Fibroblast of villous mesenchyme (primary cell): ENCODE results near the gene PRR33. TPM values are rescaled to one million over a fixed set of nuclear protein-coding genes. Genes with fewer than 3 reads are reported as not detected.

Experiments
- DNase-seq: peaks from one replicate; pipeline ENCODE4 v3.0.0-alpha.2; 2010; ENCODE audit warnings: low read depth
- H3K4me3 ChIP-seq: 2 replicates; pipeline ENCODE4 v1.5.1; 2011; ENCODE audit warnings: low read depth, mild to moderate bottlenecking, low read length
- total RNA-seq: library from RNA; depleted of rRNA; stranded (reverse); fragments of >200 nt; gene quantifications from 2 replicates; pipeline ENCODE4 v1.2.3, GENCODE V29; 2012
- TF ChIP-seq, protein P1 (sequence below): IDR thresholded peaks from 2 replicates; pipeline ENCODE4 v1.5.1; 2012; ENCODE audit warnings: low read depth, mild to moderate bottlenecking, low read length; ENCODE audit not compliant: insufficient read depth

PRR33 gene
- total RNA-seq, 1 donor = not detected

DNA sequence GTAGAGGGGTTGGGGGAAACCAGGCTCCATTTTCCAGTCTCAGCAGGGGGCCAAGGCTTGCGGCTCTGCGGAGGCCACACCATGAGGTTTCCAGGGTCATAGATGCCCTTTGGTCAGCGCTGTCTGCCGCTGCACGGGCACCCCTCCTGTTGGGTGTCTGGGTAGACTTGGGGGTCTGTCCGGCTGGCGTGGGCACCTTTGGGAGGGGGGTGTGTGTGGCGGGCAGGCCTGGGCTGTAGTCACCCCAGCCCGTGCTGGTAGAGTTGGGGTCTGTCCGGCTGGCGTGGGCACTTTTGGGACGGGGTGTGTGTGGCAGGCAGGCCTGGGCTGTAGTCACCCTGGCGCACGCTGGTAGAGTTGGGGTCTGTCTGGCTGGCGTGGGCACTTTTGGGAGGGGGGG, 20.2 kb downstream of the PRR33 start:
- peak overlapping the region; percentile 52 for H3K4me3 ChIP-seq
- no peak for DNase-seq
- TF ChIP-seq, protein P1, sequence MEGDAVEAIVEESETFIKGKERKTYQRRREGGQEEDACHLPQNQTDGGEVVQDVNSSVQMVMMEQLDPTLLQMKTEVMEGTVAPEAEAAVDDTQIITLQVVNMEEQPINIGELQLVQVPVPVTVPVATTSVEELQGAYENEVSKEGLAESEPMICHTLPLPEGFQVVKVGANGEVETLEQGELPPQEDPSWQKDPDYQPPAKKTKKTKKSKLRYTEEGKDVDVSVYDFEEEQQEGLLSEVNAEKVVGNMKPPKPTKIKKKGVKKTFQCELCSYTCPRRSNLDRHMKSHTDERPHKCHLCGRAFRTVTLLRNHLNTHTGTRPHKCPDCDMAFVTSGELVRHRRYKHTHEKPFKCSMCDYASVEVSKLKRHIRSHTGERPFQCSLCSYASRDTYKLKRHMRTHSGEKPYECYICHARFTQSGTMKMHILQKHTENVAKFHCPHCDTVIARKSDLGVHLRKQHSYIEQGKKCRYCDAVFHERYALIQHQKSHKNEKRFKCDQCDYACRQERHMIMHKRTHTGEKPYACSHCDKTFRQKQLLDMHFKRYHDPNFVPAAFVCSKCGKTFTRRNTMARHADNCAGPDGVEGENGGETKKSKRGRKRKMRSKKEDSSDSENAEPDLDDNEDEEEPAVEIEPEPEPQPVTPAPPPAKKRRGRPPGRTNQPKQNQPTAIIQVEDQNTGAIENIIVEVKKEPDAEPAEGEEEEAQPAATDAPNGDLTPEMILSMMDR = no peak

DNA sequence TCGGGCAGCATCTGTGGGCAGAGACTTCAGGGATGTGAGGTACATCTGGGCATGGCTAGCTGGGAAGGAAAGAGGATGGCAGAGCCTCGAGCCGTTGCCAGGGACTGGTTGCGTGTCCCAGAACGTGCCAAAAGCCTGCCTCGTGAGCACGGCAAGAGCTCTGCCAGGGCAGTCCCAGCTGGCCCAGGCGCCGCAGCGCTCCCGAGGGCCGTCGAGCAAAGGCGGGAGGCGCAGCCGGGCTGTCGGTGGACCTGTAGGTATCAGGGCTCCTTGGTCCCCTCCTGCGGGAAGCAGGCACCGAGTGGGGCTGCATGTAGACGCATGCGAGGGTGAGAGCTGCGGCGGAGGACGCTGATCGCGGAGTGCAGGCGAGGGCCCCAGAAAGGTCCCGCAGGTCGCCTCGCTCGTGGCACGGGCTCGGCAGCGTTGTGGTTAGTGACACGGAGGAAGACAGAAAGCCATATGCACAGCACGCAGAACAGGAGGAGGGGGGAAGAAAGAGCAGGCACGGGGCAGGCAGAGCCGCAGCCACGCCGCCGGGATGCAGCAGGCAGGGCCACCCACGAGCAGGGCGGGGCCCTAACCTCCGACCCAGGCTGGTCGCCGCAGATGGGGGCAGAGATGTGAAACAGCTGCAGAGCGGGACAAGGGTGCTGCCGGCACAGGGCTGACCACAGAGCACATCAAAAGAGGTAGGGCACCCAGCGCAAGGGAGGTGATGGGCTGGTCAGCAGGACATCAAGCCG, 20.8 kb downstream of the PRR33 start:
- peak; percentile 66 for DNase-seq
- TF ChIP-seq, protein P1 = no peak
- peak overlapping the region; percentile 52 for H3K4me3 ChIP-seq

DNA sequence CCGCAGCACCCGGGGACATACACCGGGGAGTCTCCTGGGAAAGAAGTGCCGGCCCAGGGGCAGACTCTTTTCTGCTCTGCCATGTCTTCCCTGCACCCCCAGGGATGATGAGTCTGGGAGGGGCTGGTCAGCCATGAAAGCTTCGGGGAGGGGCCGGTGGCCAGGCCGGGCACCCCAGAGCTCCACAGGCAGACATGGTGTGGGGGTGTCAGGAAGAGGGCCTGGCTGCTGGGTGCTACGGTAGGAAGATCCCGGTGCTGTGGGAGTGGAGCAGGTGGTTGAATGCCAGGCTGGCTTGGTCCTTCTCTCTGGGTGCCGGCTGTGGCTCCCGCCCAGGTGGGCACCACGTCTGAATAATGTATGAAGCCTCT, 21.4 kb downstream of the PRR33 start:
- DNase-seq = no peak
- H3K4me3 ChIP-seq = no peak overlapping the region
- TF ChIP-seq, protein P1 = no peak

DNA sequence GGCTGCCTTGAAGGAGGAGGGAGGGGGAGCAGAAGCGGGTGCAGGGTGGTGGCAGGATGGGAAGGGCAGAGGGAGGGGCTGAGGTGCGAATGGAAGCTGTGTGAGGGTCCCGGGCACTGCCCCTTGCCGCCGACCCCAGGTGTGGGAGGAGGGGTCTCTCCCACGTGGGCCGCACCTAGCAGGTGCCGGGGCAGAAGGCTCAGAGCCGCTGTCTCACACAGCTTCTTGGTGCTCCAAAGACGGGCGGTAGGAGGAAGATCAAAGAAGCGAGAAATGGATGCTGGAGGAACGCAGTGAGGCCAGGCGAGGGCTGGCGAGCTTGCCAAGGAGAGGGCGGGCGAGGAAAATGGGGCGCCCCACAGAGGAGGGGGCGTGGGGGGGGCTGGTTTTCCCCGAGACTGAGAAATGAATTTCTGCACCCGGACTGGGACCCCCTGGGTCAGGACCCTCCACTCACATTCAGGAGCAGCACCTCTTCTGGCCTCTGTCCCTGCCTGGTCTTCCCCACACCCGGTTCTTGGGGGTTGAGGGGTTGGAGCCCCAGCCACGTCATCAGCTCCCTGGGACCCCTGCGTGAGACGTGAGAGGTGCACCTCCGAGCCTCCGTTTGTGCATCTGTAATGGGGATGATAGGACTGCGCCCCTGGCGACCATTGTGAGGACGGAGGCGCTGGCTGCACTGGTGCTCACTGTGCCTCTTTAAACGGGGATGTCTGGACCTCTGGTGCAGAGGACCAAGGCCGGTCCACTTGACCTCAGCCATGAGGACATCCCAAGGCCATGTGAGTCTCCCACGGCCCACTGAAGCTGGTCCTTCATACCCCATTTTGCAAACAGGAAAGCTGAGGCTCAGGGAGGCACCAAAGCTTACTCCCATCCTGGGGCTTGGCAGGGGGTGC, 22.0 kb downstream of the PRR33 start:
- TF ChIP-seq, protein P1 = peak; percentile 19
- DNase-seq = no peak
- H3K4me3 ChIP-seq = peak overlapping the region; percentile 39

DNA sequence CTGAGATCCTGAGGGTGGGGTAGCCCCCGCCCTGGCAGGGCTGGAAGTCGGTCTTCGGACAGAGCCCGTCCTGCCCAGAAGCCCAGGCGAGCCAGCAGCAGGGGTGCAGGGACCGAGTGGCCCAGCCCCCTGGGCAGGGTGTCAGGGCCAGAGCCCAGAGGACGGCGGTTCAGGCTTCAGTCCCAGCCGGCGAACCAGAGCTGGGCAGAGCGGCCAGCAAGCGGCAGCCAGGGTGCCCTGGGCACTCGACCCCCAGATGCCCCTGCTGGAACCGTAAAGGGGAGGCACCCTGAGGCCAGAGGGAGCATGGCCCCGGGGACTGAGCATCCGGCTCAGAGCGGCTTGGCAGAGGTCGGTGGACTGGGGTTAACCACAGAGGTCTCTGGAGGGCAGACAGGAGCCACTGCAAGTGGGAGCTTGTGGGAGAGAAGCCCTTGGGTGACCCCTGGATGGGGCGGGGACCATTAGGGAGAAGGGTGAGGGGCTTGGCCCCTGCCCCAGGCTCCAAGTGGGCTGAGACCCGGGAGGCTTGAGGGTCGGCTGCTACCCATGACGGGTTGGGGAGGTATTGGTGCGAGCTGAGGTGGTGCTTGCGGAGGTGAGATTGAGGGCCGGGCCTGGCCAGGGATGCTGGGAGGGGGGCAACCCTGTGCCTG, 22.9 kb downstream of the PRR33 start:
- TF ChIP-seq, protein P1 = no peak
- no peak for DNase-seq
- H3K4me3 ChIP-seq = peak overlapping the region; percentile 39

DNA sequence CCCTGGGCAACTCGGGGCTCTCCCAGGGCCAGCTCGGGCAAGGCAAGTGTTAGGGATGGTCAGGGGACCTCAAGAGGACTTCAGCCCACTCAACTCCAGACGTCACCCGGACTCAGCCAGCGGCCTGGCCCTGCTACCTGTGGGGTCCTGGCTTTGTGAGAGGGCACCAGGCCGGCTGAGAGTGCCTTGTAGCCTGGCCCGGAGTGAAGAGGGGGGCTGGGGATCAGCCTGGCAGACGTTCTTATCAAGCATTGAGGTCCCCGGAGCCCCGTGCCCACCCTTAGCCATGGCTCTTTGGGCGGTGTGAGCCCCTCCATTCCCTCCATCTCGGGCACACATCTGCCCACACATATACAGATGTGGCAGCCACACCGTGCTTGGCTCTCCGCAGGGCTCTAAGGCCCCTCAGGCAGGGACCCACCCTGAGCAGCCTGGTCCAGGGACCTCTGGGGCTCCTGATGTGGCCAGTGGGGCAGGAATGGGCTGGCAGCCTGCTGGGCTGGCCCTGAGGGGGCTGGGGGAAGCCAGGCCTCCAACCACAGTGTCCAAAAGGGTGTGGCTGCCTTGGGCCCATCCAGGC, 23.5 kb downstream of the PRR33 start:
- H3K4me3 ChIP-seq = no peak overlapping the region
- DNase-seq = no peak

More for the DNA sequence above, 23.5 kb downstream of the PRR33 start:
- TF ChIP-seq, protein P1 = no peak
